Fibroblast of skin of right biceps (primary cell): Measurements from ENCODE around the gene OLR1.
A peak's percentile ranks its signal among the peaks of the same experiment; 100 is the strongest.
"Not testable (repeated sequence)": the region's sequence is repeated elsewhere in the genome, so short reads cannot be mapped to it uniquely, and the experiment has no call there.

ENCODE experiments used
- DNase-seq: peaks from one replicate; pipeline ENCODE4 v3.0.0-alpha.2; 2013

Gene OLR1

DNA sequence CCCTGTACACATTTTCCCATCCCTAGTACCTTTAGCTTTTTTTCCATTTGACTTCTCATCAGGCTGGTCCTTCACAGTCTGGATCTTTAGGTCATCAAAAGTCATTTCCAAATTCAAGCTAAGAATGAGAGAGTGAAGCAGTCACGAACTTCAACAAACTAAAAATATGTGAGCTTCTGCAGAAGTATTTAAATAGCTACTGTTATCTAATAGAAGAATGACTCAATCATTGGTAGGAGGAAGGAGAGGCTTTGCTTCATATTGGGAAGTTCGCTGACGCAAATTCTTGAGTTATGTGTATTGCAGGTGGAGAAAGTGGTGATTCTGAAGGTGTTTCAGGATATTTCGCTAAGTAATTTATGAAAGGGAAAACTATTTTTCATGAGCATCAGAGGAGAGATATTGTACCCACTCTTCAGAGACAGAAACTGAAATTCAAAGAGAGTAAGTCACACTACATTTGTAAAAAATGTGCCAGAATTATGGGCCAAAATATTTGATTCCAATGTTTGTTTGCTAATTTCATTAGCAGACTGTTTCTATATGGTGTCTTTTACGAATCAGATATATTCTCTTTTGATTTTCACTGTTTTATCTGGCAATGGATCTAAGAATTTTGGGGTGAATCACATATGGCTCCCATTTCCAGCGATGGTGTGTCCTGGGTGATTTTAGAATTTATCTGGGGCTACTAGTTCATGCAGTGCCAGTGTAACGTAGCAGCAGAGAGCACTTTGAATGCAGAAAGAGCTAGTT is at the start of gene OLR1:
Gene OLR1 (minus strand): TSS at position 160 of the 756 bp plus-strand sequence. CDS start 55 bp downstream, at position 105.
- DNase-seq, result no peak

DNA sequence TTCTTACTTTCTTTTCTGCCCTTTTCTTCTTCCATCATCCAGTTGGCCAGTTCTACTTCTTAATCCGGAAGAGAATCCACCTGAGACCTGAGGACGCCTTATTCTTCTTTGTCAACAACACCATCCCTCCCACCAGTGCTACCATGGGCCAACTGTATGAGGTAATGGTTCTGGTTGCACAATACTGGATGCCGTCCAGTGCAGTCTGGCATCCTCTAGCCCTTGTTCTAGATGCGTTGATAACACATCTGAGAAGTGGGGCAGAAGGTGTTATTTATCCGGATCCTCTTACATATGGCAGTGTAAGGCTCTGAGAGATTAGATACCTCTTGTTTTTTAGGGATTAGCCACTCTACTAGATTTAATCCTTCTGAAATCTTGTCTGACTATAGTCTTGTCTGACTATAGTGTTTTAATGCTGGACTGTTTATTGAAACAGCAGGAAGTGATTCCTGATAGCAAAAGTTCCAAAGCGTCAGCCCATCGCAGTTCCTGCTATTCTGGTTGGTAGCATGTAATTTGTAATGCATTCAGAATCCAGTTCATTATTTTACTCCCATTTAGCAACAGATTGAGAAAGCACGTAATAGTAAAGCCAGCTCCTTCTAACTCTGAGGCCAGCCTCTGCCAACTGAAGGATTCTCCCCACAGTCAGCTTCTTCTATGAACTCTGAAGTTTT is 48.6 kb upstream of the OLR1 start:
- DNase-seq, result no peak

DNA sequence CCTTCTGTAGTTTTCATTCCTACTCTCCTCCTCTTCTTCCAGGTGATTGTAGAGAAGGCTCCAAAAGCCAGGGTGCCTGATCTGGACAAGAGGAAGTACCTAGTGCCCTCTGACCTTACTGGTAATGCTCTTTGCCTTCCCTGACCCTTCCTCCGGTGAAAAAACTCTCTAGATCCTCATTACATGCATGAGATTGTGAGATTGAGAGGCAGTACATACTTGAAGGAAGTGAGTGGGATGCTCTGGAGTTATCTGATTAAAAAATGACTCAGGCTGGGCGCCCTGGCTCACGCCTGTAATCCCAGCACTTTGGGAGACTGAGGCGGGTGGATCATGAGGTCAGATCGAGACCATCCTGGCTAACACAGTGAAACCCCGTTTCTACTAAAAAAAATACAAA is 46.1 kb upstream of the OLR1 start:
- no peak for DNase-seq

DNA sequence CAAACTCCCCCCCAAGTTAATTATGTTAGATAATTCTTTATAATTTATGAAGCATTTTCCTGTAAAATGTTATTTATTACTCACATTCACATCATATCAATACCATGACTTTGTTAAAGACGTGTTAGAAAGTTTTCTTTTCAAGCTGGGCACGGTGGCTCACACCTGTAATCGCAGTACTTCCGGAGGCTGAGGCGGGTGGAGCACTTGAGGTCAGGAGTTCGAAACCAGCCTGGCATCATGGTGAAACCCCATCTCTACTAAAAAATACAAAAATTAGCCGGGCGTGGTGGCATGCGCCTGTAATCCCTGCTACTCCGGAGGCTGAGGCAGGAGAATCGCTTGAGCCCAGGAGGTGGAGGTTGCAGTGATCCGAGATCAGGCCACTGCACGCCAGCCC is 44.0 kb upstream of the OLR1 start:
- DNase-seq, result not testable (repeated sequence)

DNA sequence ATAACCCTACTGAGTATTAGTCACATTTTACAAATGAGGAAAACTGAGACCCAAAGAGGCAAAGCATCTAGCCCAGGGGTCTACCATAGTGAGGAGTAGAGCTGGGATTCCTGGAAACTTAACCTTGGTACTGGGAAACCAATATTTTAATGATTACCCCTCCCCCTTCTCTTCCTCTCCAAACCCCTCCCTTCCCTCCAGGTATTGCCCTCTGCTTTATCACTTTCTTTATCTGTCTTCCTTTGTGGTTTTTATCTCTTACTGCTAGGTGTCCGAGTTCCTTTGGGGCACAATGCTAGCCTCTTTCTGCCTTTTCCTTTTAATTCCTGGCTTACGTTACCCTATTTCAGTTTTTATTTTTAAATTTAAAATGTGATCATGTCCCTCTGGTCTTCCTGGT is 43.5 kb upstream of the OLR1 start:
- no peak for DNase-seq

DNA sequence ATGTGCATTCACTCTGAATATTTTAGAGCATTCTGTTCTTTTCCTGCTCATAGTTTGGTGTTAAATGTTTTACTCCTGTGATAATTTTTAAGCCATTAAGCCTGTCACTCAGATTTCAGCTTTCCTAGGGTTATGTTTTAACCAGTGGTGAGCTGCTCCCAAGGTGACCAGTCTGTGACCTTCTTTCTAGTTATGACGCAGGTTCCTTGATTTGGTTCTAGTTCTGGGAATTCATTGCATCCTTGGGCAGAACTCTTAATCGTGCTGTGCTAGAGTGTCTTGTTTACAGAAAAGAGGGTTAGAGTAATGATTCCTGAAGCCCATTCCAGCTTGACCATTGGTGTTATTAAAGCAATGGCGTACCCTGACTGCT is 42.9 kb upstream of the OLR1 start:
- DNase-seq, result no peak

DNA sequence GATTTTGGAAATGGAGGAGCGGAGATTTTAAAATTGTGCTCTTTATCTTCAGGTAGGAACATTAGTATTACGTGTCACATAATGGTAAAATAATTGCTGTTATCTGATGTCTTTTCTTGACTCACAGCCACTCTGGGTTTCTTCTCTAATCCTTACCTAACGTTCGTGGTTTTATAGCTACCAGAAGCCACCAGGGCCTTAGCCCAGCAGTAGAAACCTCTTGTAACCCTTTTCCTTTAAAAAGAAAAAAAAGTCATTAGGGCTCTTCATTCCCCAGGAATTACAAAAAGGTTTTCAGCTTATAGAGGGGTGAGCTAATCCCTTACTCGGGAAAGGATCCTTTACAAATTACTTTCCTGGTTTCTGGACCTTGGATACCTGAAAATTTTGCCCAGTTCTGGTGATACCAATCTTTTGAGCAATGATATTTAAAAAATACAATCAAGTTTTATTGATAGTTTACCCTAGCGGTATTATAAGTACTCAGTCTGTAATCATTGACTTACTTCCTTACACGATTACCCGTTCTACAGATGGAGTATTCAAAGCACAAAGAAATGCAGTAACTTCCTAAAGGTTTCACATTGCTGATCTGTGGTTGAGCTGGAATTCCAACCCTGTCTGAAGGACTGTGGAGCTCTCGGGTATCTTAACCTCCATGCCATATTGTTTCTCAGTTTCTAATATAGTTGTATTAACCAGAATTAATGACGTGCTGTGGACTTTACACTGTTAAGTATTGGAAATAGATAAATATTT is 42.4 kb upstream of the OLR1 start:
- peak; percentile 77 for DNase-seq

DNA sequence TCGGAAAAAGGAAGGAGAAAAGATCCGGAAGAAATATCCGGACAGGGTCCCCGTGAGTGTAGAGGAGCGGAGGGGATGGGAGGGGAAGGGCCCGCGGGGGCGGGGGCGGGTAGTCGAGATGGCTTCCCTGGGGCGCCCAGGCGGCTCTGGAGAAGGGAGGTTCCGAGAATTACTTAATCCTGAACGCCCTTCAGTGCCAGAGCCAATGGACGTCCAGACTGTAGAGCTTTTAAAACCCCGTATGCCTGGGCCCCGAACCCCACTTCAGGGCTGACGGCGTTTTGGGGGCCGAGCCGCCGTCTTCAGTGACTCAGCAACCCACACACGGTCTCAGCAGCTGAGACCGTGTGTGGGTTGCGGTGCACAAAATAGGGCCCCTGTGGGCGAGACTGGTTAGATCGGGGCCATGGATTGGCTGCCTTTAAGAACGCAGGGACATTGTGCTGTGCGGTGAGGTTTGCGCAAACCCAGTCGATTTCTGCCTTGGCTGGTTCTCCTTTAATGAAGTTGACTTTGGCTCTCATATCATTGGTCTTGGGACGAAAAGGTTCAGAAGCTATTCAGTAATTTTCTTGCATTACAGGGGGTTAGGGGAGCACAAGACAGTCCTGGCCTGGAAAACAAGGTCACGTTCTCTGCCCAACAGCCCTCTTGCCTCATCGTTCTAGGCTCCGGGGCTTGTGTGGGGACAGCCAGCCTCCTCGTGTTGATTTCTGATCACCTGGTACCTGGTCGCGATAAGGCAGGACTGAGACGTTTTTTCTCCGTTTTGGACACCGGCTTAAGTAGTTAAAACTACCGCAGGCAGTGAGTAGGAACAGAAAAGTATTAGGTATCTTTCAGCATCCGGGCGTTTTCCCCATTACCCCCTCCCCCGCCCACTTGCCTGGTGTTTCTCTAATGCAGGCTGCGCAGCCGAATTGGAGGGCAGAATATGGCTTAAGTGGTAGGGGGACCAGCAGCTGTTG is 41.5 kb upstream of the OLR1 start:
- peak; percentile 78 for DNase-seq

DNA sequence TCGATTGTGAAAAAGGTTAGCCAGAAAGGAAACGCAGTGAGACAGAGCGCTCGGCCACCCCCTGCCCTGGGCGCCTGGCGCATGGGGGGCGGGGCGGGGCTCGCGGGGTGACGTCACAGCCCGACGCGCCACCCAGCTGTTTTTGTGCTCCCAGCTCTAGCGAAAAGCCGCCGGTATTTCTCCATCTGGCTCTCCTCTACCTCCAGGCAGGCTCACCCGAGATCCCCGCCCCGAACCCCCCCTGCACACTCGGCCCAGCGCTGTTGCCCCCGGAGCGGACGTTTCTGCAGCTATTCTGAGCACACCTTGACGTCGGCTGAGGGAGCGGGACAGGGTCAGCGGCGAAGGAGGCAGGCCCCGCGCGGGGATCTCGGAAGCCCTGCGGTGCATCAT is 40.8 kb upstream of the OLR1 start, which contains the start of gene GABARAPL1:
Gene GABARAPL1 (plus strand): TSS at position 139 of the 393 bp plus-strand sequence. CDS start 253 bp downstream, at position 392.
- DNase-seq, result peak; percentile 83

DNA sequence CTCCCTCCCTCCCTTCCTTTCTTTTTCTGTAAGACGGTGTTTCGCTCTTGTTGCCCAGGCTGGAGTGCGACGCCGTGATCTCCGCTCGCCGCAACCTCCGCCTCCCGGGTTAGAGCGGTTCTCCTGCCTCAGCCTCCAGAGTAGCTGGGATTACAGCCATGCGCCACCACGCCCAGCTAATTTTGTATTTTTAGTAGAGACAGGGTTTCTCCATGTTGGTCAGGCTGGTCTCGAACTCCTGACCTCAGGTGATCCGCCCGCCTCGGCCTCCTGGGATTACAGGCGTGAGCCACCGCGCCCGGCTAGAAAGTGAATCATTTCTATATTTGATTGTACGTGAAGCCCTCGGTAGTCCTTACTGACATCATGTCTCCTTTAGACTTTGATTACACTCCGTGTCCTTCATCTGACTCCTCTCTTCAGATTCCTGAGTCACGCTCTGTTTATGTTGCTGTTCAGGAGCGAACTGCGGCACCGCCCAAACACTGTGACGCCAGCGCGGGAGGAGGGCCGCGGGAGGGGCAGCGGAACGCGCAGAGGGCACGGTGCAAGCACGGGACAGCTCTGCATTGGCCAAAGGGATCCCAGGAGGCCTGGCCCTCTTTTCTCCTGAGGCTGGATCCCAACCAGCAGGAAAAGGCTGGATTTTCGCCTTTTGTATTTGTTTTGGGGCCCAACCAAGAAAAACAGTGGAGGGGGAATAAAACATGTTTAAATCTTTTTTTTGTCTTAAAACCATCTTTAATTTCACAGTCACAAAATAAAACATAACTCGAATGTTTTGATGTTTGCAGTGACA is 40.2 kb upstream of the OLR1 start:
- DNase-seq, result peak; percentile 99

DNA sequence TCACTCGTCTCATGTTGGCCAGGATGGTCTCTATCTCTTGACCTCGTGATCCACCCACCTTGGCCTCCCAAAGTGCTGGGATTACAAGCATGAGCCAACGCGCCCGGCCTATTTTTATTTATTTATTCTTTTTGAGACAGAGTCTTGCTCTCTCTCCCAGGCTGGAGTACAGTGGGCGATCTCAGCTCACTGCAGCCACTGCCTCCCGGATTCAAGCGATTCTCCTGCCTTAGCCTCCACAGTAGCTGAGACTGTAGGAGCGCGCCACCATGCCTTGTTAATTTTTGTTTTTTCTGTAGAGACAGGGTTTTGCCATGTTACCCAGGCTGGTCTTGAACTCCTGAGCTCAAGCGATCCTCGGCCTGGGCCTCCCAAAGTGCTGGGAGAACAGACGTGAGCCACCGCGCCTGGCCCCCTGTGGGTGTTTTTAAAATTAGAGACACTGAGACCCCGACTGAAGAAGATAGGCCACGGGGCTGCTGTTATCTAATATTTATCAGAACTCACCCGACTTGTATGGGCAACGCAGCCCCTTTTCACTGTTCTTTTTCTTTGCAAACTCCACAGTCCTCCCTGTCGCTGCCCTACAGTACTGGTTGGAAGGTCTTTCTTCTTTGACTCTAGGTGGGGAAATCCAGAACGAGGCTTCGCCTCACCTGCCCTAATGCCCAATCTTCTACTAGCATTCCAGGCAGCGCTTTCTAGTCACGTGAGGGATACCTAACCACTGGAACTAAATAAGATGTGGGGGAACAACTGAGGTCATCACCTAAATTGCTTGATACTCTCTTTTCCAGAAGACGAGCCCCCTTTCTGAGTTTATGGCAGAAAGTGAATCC is 39.4 kb upstream of the OLR1 start:
- DNase-seq, result no peak

DNA sequence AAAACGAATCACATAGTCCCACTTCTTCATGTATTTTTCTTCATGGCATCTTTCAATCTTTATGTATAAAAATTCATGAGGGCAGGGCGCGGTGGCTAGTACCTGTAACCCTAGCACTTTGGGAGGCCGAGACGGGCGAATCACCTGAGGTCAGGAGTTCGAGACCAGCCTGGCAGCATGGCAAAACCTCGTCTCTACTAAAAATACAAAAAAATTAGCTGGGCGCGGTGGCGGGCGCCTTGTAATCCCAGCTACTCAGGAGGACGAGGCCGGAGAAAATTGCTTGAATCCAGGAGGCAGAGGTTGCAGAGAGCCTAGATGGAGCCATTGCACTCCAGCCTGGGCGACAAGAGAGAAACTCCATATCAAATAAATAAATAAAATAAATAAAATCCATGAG is 38.3 kb upstream of the OLR1 start:
- no peak for DNase-seq

DNA sequence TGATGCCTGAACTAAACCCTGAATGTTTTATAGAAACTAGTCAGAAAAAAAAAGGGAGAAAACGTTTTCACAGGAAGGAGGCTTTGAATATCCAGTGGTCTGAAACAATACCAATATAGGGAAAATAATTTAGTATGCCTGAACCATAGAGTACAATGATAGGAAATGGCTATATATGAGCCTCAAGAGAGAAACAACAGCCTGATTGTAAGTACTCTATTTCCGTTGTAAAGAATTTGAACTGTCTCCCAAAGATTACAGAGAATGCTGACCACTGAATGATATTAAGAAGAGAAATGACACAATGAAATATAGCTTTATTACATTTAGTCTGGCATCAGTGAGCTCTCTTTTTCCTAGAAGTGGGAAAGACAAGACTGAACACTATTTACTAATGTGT is 35.2 kb upstream of the OLR1 start:
- no peak for DNase-seq

DNA sequence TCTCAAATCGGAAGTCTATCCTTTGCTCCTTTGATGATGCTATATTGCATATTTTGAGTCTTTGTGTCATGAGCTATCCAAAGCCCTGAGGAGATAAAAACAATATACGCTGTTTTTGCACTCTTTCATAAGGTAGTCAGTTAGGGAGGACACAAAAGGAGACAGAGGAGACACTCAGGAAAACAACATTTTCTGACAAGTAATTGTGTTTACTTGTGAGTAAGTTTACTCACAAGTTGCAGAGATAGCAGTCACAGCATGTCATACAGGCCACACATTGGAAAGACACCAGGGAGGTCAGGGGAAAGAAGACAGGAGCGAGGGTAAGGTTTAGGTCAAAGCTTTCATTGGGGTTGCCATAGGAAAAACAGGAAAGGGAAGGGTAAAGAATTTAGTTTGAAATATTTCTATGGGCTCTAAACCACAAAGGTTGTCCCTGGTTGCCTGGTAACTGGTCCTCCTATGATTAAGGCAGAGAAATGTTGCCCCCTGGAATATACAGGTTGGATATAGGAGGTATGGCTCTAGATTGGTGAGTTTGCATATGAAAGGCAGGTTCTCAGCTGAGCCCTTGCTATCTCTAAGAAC is 33.4 kb upstream of the OLR1 start:
- DNase-seq, result peak; percentile 64

DNA sequence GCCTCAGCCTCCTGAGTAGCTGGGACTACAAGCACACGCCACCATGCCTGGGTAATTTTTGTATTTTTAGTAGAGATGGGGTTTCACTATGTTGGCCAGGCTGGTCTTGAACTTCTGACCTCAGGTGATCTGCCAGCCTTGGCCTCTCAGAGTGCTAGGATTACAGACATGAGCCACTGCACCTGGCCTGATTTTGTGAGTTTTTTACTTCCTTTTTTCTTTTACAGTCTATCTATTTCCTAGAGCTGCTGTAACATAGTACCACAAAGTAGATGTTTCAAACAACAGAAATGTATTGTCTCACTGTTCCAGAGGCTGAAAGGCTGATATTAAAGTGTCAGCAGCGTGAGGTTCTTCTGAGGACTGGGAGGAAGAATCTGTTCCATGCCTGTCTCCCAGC is 32.6 kb upstream of the OLR1 start:
- not testable (repeated sequence) for DNase-seq

DNA sequence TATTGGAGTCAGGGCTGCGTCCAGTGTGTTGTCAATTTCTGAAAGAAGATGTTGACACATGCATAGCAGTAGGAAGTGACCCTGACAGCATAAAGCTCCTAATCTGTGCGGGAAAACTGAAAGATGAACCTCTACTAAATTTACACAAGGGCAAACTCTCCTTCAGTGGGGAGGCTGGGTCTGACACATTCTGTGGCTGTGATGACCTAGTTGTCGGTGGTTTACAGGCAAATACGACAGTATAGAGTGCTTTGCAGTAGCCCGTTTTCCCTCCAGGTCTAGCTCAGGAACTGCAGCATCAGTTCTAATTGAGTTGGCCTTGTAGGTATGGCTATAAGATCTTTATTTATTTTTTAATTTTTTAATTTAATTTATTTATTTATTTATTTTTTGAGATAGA is 25.9 kb upstream of the OLR1 start:
- no peak for DNase-seq

DNA sequence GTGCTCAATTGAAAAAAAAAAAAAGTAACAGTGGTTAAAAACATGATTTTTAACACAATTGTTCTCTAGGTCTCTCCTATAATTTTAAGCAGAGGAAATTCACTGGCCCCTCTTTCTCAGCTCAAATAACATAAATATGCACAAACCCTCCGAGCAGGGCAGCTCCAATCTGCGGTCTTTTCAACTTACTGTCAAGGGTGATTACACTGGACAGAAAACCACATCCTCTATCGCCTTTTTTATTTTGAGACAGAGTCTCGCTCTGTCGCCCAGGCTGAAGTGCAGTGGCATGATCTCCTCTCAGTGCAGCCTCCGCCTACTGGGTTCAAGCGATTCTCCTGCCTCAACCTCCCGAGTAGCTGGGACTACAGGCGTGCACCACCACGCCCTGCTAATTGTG is 24.3 kb upstream of the OLR1 start:
- no peak for DNase-seq

DNA sequence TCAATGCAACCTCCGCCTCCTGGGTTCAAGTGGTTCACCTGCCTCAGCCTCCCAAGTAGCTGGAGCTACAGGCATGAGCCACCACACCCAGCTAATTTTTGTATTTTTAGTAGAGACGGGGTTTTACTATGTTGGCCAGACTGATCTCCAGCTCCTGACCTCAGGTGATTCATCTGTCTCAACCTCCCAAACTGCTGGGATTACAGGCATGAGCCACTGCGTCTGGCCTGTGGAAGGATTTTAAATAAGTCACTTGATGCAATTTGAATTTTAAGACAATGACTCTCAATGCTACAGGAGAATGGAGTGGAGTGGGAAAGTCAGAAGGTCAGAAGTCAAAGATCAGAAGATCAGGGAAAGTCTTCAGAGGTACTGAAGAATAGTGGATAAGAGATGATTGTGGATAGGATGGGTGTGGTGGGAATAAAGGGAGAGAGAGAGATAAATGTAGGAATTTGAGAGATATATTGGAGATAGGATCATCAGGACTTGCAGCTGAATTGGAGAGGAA is 22.3 kb upstream of the OLR1 start:
- peak; percentile 52 for DNase-seq

DNA sequence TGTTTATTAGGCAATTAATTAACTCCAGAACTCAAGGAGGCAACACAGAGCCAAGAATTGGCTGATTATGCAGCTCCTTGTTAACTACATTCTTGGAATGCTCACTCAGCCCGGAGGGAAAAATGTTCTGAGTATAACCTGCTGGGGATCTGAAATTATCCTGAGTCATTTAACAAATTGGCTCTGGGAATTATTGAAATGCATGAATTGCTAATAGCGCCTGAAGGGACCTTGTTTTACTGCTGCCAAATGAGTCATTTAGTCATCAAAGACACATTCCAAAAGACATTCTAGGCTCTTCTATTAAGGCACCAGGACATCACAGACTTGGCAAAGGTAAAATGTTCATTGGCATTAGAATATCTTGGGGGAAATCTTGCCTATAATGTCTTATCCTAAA is 19.9 kb upstream of the OLR1 start:
- peak; percentile 92 for DNase-seq
